Hepatic stellate cell (primary cell): Measurements from ENCODE around the gene PKP4.
A peak's percentile ranks its signal among the peaks of the same experiment; 100 is the strongest.
"Not testable (repeated sequence)": the region's sequence is repeated elsewhere in the genome, so short reads cannot be mapped to it uniquely, and the experiment has no call there.

Experiments used
- DNase-seq: peaks from one replicate; pipeline ENCODE4 v3.0.0; 2011; ENCODE audit warnings: low spot score

PKP4 gene

DNA sequence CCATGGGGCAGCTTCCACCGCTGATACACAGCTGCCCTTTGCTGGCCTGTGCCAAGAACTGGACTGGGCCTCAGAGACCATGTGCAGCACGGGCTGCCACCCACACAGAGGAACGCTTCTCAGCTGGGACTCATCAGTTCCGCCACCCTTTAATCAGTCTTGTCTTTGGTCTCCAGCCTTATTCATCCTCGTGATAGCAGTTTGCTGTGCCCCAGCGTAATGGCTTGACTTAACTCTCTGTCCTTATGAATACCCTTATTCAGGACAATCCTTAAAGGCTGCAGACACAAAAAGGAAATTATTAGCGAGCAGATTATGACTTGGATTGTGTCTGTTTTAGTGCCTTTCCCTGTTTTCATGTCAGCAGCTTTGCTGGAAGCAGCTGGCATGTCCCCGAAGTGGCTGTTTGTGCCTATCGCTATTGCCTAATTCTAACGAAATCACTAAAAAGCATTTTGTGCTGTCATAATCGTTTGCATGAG is 229.5 kb downstream of the PKP4 start:
- no peak for DNase-seq

DNA sequence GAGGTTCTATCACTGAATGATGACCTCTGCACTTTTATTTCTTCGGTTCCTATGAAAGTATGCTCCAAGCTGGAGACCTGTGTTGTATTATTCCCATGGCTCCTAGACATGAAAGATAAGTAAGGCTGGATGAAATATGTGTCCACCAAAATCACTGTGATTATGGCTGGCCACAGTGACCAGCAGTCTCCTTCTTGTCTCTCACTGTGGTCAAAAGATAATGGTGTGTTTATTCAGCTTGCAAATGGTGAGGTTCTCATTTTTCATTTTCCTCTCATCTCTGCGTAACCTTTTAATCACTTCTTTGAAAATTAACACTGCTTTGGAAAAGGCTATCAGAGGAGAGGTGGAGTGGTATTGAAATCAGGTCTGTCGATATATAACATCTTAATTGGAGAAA is 230.6 kb downstream of the PKP4 start:
- DNase-seq = no peak

DNA sequence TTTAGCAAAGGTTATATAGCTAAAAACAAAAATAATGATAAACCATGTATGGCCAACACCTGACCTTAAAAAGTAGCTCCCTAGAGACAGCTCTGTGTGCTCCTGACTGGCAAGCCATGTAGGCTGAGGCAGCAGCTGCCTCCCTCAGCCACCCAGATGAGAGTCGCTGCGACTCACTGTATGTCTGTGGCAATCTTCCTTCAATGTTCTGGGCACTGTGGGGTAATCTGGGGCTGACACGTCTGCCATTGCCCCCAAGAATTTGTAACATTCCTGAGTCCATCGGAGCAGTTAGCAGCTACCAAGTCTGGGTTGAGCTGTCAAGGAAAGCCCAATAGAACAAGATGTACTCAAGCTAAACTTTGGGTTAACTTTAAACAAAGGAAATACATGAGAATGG is 232.0 kb downstream of the PKP4 start:
- peak; percentile 11 for DNase-seq

DNA sequence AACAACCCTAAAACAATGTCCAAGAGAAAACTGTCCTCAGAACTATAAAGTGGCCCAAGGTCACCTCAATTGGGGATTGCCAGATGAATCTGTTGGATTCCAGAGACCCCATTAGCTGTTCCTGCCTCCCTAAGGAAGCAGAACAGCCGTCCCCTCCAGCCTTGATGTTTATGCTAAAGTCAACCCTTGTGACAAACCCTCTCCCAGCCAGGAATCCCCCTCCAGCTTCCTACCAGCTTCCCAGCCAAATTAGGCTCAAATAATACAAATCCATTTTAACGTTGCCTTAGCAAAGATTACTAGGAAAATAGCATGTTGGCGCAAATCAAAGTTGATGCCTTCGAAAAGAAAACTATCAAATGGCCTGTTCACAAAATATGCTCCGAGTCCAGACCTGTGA is 232.6 kb downstream of the PKP4 start:
- DNase-seq = no peak

DNA sequence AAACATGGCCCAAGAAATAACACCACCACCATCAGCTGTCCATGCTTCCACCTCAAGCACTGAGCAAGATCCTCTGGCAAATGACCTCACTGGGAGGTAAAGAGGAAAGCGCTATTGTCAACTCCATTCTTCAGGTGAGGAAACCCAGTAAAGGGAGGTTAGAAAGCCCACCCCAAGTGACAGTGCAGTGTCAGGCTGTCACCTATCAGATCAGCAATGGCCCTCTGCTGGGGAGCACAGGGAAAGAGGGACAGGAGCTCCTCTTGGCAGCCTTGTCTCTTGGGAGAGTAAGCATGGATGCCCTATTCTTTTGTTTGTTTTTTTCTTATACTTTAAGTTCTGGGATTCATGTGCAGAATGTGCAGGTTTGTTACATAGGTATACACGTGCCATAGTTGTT is 234.1 kb downstream of the PKP4 start:
- no peak for DNase-seq

DNA sequence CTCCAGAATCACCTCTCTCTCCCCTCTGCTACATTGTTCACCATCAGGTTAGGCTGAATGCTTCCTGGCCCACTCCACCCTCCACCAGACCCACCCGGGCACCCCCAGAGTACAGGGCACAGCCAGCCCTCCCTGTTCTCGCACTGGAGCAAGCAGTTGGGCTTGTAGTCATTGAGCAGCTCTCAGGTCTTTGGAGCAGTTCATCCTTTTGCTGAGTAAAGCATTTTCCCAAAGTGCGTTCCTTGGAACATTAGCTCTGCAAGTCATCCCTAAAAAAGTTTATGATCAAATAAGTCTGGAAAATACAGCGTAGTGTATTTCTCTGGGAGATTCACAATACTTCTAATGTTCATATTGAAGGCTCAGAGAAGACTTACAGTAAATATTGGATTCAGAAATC is 234.9 kb downstream of the PKP4 start:
- DNase-seq = no peak

DNA sequence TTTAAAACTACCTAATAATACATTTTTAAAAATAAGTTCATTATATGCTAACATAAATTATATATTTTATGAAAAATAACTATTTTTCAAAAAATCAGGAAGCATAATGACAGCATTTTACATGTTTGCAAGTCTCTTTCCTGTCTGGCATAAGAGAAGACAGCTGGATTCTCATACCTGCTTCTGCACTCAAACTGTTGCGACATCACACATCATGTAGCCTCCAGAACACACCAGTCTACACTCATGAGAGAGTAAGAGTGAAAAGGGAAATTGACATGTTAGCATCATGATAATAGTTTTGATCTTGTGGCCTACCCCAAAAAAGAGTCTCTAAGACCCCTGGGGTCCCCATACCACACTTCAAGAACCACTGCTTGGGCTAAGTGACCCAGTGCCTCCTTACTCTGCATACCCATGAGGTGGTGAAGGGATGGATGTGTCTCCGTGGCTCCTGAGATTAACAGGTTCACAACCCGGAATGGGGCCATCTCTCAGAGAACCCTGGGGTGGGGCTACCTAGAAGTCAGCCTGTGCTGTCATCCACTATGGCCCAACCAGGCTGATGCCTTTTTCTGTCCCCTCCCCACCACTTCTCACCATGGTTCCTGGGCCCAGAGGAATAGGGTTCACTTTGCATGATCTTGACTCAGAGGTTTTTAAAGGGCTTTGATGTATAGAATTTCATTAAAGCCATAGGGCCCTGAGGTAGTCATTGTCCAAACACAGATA is 235.8 kb downstream of the PKP4 start:
- DNase-seq = no peak

DNA sequence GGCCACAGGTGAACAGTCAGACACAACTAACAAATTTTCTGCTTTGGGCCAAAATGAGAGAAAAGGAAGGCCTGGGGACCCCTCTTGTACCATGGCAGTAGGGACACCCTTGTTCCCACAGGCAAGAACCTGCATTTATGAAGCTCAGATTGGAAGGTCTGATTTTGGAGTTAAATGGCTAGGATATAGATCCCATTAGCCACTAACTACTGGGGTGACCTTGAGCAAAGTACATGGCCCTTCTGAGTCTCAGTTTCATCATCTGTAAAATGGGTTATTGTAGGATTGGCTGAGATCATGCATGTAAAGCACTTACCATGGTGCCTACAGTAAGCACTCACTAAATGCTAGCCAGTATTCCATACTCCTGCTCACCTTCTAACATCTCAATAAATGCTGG is 236.7 kb downstream of the PKP4 start:
- no peak for DNase-seq

DNA sequence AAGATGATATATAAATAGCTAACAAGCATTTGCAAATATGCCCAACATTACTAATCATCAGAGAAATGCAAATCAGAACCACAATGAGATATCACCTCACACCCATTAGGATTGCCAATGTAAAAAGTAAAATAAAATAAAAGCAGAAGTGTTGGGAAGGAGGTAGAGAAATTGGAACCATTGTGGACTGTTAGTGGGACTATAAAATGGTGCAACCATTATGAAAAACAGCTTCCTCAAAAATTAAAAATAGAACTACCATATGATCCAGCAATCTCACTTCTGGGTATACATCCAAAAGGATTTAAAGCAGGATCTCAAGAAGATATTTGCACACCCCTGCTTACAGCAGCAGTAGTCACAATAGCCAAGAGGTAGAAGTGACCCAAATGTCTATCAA is 238.6 kb downstream of the PKP4 start:
- no peak for DNase-seq

DNA sequence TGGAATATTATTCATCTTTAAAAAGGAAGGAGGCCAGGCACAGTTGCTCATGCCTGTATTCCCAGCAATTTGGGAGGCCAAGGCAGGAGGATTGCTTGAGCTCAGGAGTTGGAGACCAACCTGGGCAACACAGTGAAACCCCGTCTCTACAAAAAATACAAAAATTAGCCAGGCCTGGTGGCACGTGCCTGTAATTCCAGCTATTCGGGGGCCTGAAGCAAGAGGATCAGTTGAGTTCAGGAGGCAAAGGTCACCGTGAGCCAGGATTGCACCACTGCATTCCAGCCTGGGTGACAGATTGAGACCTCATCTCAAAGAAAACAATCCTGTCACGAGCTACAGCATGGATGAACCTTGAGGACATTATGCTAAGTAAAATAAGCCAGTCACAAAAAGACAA is 239.0 kb downstream of the PKP4 start:
- DNase-seq = not testable (repeated sequence)

DNA sequence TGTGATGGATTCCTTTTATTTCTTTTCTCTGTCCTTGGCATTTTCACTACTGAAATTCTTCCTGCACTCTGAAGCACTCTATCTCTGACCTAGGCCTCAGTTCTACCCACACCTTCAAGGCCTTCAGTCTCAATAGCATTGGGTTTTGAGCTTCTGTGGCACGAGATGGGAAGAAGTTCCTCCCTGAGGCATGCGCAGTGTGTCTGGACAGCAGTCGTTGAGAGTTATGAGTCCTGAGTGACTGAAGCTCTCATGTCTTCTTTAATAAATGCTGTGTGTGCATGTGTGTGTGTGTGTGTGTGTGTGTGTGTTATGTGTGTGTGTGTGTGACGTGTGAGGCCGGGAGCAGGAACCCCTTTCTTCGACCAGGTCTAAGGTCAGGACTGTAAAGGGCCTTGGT is 242.6 kb downstream of the PKP4 start:
- DNase-seq = no peak

DNA sequence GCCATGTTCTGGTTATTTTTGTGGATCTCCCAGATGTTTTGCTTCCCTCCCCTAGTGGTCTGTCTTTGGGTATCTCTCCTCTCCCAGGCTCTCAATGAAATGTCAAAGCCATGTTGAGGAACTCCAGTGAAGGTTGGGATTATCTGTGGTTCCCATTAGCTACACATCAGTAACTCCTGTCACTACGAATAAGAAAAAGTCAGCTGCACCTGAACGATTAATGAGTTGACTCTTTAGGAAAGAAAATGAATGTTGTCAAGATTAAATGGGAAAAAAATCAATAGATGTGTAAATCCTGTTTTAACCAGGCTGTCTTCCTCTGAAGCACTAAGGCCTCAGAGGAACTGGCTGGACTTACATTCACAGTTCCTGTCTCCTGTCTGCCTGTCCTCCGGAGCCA is 244.3 kb downstream of the PKP4 start:
- no peak for DNase-seq

GRCh38 chr2:158702740-158703139 is 246.0 kb downstream of the PKP4 start:
- DNase-seq = no peak

GRCh38 chr2:158704724-158705465 is 248.1 kb downstream of the PKP4 start:
- DNase-seq = not testable (repeated sequence)

GRCh38 chr2:158712791-158713522 is 256.2 kb downstream of the PKP4 start:
- no peak for DNase-seq

DNA sequence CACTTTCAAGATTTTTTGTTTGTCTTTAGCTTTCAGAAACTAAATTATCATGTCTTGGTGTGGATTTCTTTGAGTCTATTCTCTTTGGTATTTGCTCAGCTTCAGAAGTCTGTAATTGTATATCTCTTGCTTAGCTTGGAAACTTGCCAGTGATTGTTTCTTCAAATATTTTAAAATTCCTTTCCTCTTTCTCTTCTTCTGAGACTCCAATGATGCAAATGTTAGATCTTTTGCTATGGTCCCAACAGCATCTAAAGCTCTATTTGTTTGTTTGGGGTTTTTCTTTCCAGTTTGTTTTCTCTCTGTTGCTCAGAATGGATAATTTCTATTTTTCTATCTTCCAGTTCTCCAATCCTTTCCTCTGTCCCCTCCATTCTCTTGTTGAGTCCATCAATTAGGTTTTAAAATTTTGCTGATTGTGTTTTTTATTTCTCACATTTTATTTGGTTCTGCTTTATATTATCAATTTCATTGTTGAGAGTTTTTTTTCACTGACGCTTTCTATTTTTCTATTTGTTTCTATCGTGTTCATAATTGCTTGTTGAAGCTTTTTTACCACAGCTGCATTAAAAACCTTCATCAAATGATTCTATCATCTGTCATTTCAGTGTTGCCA is 256.9 kb downstream of the PKP4 start:
- no peak for DNase-seq

- DNase-seq = no peak
These were observed 257.7 kb downstream of the PKP4 start for GRCh38 chr2:158714420-158714819.

- no peak for DNase-seq
These were observed 258.6 kb downstream of the PKP4 start for GRCh38 chr2:158715357-158715756.

- no peak for DNase-seq
These were observed 259.5 kb downstream of the PKP4 start for GRCh38 chr2:158716121-158716791.

DNA sequence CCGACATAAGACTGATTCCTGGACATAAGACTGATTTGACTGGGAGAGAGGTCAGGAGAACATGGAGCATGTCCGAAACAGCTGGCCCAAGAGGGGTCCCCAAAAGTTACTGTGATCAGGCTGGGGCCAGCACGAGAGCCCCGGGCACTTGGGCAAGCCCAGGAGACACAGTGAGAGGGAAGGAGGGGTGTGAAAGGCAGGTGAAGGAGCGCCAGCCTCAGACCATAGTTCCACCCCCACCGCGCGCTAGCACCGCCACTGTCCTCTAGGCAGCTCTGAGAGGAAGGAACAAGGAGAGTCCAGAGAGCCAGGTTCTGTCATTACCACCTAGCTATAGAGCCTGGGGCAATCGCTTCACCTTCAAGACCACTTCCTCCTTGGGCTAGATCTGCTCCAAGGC is 260.2 kb downstream of the PKP4 start:
- no peak for DNase-seq

DNA sequence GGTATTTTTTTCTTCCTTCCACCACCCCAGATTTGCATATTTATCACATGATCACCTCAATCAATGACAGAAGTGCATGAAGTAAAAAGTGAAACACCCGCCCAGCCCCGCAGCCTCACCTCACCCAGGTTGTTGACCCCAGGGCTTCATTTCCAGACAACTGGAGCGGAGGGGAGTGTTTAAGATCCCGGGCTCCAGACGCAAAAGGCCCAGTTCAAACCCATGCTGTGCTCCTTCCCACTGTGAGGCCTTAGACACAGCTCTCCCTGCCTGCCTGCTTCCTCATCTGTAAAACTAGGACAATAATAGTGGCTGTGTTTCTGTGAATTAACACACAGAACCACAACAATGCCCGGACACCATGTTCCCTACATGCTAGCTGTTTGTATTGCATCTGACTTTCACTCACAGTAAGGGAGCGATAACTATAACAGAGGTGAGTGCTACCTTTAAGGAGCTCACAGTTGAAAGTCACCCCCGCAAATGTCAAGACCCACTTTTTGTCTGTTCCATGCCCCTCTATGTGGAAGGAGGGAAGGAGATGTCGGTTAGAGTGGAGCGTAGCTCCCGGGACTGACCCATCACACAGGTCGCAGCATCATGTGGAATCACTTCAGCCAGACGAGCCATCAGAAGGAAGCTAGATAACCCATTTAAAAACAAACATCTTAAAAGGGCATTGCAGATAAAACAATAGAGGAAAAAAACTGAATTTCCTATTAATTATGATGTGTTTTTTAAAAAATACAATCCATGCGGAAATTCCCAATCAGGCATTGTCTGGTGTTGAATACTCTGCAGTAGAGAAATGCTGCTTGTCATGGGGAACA is 260.8 kb downstream of the PKP4 start:
- DNase-seq = no peak
